DOHH2 (cell line): Measurements from ENCODE around the gene STX7.
A peak's percentile ranks its signal among the peaks of the same experiment; 100 is the strongest.

Source experiments
- H3F3A ChIP-seq: fragments of 200-600 bp; sonication (generic), shearing (Covaris generic); 2 replicates; pipeline ENCODE4 v1.6.0; 2016; ENCODE audit warnings: antibody characterized with exemption, mild to moderate bottlenecking; ENCODE audit not compliant: control insufficient read depth, insufficient read depth
- H3K27ac ChIP-seq: fragments of 200-600 bp; sonication (generic); 2 replicates; pipeline ENCODE4 v1.5.1; 2014; ENCODE audit warnings: low read depth, mild to moderate bottlenecking, low read length, moderate library complexity
- H3K27me3 ChIP-seq: fragments of 200-600 bp; sonication (generic); 2 replicates; pipeline ENCODE4 v1.6.1; 2014; ENCODE audit warnings: mild to moderate bottlenecking, low read length, mixed read lengths; ENCODE audit not compliant: control insufficient read depth
- H3K36me3 ChIP-seq: fragments of 200-600 bp; sonication (generic); 2 replicates; pipeline ENCODE4 v1.6.1; 2014; ENCODE audit warnings: mild to moderate bottlenecking, low read length, moderate library complexity, mixed read lengths; ENCODE audit not compliant: control insufficient read depth
- H3K4me1 ChIP-seq: fragments of 200-600 bp; sonication (generic); 2 replicates; pipeline ENCODE4 v1.6.1; 2014; ENCODE audit warnings: mild to moderate bottlenecking, low read length, mixed read lengths; ENCODE audit not compliant: control insufficient read depth
- H3K4me2 ChIP-seq: fragments of 200-600 bp; sonication (generic); 2 replicates; pipeline ENCODE4 v1.6.0; 2014; ENCODE audit warnings: mild to moderate bottlenecking, low read length, moderate library complexity
- H3K4me3 ChIP-seq: fragments of 200-600 bp; sonication (generic); 2 replicates; pipeline ENCODE4 v1.5.1; 2014; ENCODE audit warnings: mild to moderate bottlenecking, low read length, mixed read lengths
- H3K79me2 ChIP-seq: fragments of 200-600 bp; sonication (generic); 2 replicates; pipeline ENCODE4 v1.6.1; 2014; ENCODE audit warnings: mild to moderate bottlenecking, low read length, mixed read lengths; ENCODE audit not compliant: control insufficient read depth
- H3K9me2 ChIP-seq: fragments of 200-600 bp; sonication (generic); replicated peaks from 2 replicates; pipeline ENCODE4 v1.6.1; 2014; ENCODE audit warnings: mild to moderate bottlenecking, low read length, mixed read lengths; ENCODE audit not compliant: control insufficient read depth
- H3K9me3 ChIP-seq: fragments of 200-600 bp; sonication (generic); 2 replicates; pipeline ENCODE4 v1.6.1; 2014; ENCODE audit warnings: antibody characterized with exemption, low read length, mixed read lengths; ENCODE audit not compliant: control insufficient read depth, insufficient read depth
- H4K20me1 ChIP-seq: fragments of 200-600 bp; sonication (generic); 2 replicates; pipeline ENCODE4 v1.6.0; 2014; ENCODE audit warnings: low read depth, mild to moderate bottlenecking, antibody characterized with exemption, low read length, moderate library complexity; ENCODE audit not compliant: control insufficient read depth, insufficient read depth
- CTCF ChIP-seq: fragments of 200-600 bp; sonication (generic); IDR thresholded peaks from one replicate; pipeline ENCODE4 v1.5.1; 2014; ENCODE audit warnings: antibody characterized with exemption, mild to moderate bottlenecking, low read depth, low read length; ENCODE audit not compliant: poor library complexity, severe bottlenecking
- EZH2phosphoT487 ChIP-seq: fragments of 200-600 bp; sonication (generic); IDR thresholded peaks from 2 replicates; pipeline ENCODE4 v1.6.1; 2017; ENCODE audit warnings: borderline replicate concordance, mild to moderate bottlenecking, antibody characterized with exemption, low read length, moderate library complexity, mixed read lengths

Gene STX7

DNA sequence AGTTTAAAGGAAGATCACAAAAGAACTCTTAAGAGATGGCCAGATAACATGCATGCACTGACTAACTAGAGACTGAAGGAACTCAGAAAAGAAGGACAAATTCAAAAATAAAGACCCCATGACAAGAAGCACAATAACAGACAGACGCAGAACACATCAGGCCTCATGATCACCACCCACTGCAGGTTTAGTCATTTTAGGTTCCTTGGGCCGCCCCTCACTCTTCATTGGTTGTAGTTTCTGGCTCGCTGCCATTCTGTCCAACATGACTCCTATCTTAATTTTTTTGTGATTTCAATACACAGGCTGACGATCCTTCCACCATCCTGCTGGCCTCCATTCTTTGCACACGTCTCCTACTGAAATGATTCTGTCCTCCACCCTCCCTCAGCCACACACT lies 21.6 kb downstream of the STX7 start:
- Histone ChIP-seq H4K20me1 (no peaks in the 10 kb centered on the region), H3K9me3 (peaks cover 21% of the 10 kb centered on the region), H3K4me1 (peaks cover 97% of the 10 kb centered on the region), H3K4me3 (peak overlapping the region; percentile 73), H3K27me3 (no peaks in the 10 kb centered on the region), H3F3A (peaks cover 43% of the 10 kb centered on the region), H3K4me2 (peak overlapping the region; percentile 94), H3K36me3 (peaks cover 93% of the 10 kb centered on the region), H3K79me2 (peaks cover 91% of the 10 kb centered on the region), H3K9me2 (no peaks in the 10 kb centered on the region), H3K27ac (peak overlapping the region; percentile 98)
- TF ChIP-seq CTCF (no peak), EZH2phosphoT487 (no peak)

DNA sequence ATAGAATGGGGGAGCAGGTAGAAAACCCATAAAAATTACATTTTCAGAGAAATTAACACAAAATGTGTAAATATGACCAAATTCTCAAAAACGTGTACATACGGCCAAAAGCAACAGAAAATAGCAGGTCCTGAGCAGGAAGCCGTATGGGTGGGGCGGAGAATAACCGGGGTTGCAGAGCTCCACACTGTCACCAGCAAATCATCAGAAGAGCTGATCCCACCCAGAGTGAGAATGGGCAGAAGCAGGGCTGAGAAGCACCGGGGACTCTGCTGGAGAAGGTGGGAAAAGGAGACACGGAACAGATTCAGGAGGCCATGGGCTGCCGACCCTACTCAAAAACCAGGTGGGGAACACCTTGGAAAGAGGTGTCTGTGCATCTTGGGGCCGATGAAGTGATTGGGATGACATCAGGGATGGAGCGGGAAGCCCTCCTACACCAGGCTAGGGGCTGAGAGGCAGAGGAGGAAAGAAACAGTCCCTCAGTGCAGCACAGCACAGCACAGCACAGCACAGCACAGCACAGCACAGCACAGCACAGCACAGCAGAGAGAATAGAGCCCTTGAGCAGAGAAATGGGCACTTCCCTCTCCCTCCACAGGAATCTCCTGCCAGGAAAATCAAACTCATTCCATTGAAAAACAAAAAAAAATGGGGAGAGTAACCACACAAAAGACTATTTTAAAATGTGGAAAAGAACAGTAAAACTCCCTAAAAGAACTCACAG lies 22.3 kb downstream of the STX7 start:
- Histone ChIP-seq H3K4me1 (peaks cover 97% of the 10 kb centered on the region), H3F3A (peaks cover 43% of the 10 kb centered on the region), H3K36me3 (peaks cover 97% of the 10 kb centered on the region), H3K9me3 (peaks cover 21% of the 10 kb centered on the region), H3K9me2 (no peaks in the 10 kb centered on the region), H3K79me2 (peaks cover 98% of the 10 kb centered on the region), H3K4me2 (peak overlapping the region; percentile 94), H3K27ac (peak overlapping the region; percentile 98), H3K4me3 (peak overlapping the region; percentile 73), H4K20me1 (no peaks in the 10 kb centered on the region), H3K27me3 (no peaks in the 10 kb centered on the region)
- no peak for TF ChIP-seq CTCF
- no peak for TF ChIP-seq EZH2phosphoT487

DNA sequence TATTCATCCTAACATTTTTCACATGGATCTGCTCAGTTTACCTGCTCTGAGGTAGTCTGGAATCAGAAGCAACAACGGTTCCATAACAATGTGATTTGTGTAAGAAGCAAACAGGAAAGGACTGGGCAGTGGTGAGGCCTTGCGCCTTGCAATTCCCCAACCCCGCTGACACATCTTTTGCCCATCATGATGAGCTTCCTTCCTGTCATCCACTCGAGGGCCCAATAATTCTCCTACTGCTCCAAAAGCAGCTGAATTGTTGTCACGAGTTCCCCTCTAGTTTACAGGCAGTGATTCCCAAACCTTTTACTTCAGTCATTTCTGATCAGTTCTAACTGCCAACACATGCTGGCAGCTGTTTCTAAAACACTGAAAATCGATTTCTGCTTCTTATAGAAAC lies 22.9 kb downstream of the STX7 start:
- Histone ChIP-seq H3F3A (peaks cover 45% of the 10 kb centered on the region), H3K9me3 (peaks cover 21% of the 10 kb centered on the region), H3K27me3 (no peaks in the 10 kb centered on the region), H3K4me1 (peaks cover 97% of the 10 kb centered on the region), H3K79me2 (peaks cover 100% of the 10 kb centered on the region), H4K20me1 (no peaks in the 10 kb centered on the region), H3K36me3 (peaks cover 99% of the 10 kb centered on the region), H3K4me2 (peak overlapping the region; percentile 94), H3K27ac (peak overlapping the region; percentile 98), H3K4me3 (peak overlapping the region; percentile 73), H3K9me2 (no peaks in the 10 kb centered on the region)
- TF ChIP-seq CTCF = no peak
- no peak for TF ChIP-seq EZH2phosphoT487
